ENCODE measurements around the gene MKNK1.

GRCh38 chr1:46594063-46594462 lies 10.0 kb downstream of the MKNK1 start:
- TF ChIP-seq POLR2AphosphoS5 (IDR thresholded peaks at IDR 0.05; ENCODE audit: low read depth, low read length) = no peak
- TF ChIP-seq CTCF (IDR thresholded peaks at IDR 0.05) = no peak
- TF ChIP-seq, protein P1, sequence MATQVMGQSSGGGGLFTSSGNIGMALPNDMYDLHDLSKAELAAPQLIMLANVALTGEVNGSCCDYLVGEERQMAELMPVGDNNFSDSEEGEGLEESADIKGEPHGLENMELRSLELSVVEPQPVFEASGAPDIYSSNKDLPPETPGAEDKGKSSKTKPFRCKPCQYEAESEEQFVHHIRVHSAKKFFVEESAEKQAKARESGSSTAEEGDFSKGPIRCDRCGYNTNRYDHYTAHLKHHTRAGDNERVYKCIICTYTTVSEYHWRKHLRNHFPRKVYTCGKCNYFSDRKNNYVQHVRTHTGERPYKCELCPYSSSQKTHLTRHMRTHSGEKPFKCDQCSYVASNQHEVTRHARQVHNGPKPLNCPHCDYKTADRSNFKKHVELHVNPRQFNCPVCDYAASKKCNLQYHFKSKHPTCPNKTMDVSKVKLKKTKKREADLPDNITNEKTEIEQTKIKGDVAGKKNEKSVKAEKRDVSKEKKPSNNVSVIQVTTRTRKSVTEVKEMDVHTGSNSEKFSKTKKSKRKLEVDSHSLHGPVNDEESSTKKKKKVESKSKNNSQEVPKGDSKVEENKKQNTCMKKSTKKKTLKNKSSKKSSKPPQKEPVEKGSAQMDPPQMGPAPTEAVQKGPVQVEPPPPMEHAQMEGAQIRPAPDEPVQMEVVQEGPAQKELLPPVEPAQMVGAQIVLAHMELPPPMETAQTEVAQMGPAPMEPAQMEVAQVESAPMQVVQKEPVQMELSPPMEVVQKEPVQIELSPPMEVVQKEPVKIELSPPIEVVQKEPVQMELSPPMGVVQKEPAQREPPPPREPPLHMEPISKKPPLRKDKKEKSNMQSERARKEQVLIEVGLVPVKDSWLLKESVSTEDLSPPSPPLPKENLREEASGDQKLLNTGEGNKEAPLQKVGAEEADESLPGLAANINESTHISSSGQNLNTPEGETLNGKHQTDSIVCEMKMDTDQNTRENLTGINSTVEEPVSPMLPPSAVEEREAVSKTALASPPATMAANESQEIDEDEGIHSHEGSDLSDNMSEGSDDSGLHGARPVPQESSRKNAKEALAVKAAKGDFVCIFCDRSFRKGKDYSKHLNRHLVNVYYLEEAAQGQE (IDR thresholded peaks at IDR 0.05; ENCODE audit: insufficient read depth in 1 of 2, low read depth in 2 of 2, low read length in 1 of 2) = no peak
- TF ChIP-seq SIN3A (IDR thresholded peaks at IDR 0.05; ENCODE audit: borderline replicate concordance, insufficient read depth, low read depth, low read length) = no peak
